Suppressor macrophage treated with lipopolysaccharide for 4 hours (primary cell): ENCODE results near the gene SEC14L3.
A peak's percentile ranks its signal among the peaks of the same experiment; 100 is the strongest.
"Not testable (repeated sequence)": the region's sequence is repeated elsewhere in the genome, so short reads cannot be mapped to it uniquely, and the experiment has no call there.

ENCODE experiments used
- DNase-seq: peaks from one replicate; pipeline ENCODE4 v3.0.0-alpha.2; 2020

The SEC14L3 gene

DNA sequence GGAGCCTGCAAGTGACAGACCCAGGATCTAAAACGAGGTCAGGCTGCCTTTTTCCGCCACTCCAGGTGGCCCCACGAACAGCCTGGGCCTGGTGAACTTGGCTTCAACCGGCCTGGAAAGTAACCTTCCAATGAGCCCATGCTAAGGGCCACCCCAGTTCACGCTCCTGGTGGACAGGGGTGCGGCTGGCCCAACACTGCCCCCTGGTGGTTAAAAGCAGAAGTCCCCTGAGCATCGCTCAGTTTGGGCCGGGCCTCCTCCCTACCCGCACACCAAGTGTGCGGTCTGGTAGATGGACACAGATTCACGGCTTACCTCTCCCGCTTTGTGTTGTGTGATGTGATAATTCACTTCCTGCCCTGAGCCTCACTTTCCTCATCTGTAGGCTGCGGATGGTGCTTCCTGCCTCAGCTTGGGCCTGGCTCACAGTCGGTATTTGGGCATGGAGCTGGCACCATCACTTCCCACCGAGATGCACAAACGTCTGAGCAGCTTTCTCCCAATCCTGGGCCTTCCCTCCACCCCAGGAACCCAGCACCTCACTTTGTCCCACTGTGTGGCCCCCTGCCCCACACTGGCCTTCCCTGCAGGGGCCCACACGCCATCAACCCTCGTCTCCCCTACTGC, 13.7 kb upstream of the SEC14L3 start:
- peak; percentile 73 for DNase-seq

DNA sequence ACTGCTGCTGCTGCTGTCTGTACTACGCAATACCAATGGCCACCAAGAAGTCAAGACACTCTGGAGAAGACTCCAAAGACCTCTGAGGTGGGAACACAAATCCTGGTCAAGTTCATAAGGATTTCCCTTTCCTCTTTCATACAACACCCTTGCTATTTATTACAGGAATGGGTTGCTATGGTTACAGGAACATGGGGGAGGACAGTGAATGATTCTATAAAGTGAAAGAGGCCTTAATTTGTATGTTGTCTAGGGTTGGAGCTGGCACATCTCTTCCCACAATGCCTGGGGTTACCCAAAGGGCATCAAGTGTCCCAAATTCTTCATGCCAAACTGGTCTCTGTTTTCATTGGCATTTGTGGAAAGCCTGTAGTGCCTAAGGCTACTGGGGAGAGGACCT, 11.4 kb upstream of the SEC14L3 start:
- no peak for DNase-seq

DNA sequence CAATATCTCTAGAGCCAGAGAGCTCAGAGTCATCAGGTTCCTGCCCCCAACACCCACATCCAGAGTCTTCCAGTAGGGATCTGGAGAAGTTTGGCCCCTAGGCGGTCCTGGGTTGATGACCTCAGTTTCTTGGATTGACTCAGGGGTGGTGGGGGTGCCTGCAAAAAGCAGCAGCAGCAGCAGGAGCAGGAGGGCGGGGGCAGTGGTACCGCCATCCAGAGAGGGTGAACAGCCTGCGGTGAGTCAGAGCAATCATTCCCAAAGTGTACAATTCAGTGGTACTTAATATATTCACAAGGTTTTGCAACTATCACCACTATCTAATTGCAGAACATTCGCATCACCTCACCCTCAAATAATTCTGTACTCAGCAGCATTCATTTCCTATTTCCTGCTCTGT, 9.9 kb upstream of the SEC14L3 start:
- no peak for DNase-seq

DNA sequence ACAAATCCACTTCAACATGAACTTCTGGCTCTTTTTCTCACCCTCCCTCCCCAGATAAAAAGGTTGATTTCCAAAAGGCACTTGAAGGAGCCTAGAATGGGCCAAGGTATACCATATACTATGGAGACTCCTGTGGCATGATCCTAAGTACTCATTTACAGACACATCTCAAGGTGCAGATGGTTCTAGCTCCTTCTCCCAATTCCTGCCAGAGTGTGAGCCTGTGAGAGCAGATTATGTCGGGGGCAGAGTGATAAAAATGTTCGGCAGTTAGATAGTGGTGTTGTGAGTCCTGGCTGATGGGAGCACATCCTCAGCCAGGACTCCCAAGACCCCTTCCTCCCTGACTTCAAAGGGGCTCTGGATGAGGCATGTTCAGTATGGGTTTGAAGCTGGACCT, 8.2 kb upstream of the SEC14L3 start:
- no peak for DNase-seq

DNA sequence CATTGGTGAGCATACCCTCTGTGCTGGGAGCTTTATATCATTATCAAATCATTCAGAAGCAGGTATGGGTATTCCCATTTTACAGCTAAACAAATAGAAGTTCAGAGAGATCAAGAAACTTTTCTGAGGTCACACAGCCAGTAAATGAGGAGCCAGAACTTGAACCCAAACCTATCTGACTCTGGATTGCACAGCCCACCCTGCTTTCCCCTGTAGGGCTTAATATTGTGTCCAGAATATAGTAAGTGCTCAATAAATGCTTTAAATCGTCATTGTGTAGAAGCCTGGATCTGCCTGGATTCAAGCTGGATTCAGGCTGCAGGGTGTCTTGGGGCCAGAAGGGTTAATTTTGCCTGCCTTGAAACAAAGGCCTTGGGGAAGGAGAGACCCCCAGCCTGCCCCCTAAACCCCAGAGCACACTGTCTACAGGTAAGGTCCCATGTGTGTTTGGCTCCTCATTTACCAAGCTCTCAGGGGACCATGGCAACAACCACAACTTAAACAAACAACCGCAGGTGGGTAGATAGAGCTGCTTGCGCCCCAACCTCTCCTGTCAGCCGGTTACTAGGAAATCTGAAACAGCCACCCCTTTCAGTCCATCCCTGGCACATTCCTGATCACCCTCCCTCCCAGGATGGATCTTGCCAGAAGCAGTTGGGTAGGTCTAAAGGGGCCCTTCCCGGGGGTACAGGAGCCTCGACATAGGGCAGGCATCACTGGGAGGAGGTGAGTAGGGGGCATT, 3.0 kb upstream of the SEC14L3 start:
- no peak for DNase-seq

DNA sequence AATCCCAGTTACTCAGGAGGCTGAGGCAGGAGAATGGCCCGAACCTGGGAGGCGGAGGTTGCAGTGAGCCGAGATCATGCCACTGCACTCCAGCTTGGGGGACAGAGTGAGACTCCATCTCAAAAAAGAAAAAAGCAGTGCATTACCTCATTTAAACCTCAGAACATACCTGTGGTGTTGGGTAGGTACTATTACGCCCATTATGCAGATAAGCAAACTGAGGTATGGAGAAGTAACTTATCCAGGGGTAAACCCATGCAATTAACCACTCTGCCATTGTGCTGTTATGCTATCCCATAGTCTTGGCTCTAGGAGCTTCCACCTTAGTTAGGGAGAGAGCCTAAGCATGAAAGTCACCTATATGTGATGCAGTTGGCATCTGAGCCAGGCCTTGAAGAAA, 2.3 kb upstream of the SEC14L3 start:
- no peak for DNase-seq

DNA sequence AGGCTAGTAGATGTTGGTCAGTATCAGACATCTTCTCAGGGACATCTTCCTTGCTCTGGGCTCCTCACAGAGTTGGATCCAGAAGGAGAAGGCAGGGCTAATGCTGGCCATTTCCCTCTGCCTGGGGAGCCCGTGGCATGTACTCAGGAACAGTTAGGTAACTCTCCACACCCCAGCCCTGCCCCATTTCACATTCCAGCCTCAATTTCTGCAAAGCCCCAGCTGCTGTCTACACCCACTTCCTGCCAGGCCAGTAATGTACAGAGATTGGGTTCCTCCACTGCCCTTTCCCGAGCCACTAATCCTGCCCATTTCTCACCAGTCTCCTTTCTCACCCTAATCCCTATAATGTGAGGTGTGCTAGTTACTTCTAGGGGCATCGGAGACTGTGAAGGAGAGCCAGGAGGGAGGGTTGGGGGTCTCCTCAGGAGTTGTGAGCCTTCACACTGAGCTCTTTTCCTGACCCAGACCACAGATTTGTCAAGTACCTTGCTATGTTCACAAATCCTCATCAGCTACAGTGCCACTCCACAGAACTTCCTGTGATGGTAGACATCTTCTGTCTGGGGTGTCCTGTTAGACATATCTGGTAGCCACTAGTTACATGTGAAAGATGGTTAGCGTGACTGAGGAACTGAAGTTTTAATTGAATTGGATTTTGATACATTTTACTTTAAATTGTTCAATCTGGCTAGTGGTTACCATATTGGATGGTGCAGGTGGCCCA, 1.3 kb upstream of the SEC14L3 start:
- DNase-seq, result no peak

DNA sequence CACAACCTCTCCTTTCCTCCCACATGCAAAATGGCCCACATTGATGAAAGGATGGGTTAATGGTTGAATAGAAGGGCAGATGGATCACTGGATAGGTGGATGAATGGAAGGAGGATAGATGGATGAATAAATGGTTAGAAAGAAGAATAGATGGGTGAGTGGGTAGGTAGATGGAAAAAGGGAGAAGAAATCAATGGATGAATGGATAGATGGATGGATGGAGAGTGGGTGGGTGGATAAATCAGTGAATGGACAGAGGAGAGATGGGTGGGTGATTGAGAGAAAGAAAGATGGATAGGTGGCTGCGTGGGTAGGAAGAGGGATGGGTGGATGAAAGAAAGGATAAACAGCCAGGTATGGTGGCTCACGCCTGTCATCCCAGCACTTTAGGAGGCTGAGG, 1.2 kb downstream of the SEC14L3 start:
- no peak for DNase-seq

DNA sequence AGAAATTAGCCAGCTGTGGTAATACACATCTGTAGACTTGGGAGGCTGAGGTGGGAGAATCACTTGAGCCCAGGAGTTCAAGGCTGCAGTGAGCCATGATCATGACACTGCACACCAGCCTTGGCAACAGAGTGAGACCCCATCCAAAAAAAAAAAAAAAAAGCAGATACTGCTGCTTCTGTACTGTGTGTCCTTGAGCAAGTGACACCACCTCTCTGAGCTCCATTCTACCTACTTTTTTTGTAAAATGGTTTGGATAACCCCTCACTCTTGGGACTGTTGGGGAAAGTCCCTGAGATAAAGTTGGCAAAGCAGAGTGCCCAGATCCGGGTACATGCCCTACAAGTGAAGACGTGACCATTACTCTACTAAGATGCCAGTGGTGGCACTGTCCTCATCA, 2.7 kb downstream of the SEC14L3 start:
- no peak for DNase-seq

DNA sequence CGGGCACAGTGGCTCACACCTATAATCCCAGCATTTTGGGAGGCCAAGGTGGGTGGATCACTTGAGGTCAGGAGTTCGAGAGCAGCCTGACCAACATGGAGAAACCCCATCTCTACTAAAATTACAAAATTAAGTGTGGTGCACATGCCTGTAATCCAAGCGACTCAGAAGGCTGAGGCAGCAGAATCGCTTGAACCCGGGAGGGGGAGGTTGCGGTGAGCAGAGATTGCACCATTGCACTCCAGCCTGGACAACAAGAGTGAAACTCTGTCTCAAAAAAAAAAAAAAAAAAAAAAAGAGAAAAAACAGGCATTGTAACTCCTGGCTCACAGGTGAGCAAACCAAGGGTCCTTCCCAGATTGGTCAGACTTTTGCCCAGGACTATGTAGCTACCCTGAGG, 11.3 kb downstream of the SEC14L3 start:
- DNase-seq, result not testable (repeated sequence)

DNA sequence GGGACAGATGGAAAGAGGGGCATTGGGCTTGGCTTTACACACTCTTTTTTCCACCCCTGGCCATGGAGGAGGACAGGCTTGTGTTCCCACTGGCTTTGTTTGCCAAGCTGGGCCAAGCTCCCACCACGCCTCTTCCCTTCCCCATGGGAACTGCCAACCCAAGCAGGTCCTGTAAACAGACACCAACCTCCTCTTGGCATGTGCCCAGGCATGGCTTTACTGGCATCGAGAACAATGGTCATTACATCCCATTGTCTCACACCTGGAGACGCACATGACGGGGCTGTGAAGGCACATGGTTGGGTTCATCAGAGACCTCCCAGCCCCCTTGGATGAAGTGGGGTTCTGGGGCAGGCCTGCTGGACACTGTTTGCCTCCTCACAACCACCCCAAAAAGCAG, 11.7 kb downstream of the SEC14L3 start:
- no peak for DNase-seq

DNA sequence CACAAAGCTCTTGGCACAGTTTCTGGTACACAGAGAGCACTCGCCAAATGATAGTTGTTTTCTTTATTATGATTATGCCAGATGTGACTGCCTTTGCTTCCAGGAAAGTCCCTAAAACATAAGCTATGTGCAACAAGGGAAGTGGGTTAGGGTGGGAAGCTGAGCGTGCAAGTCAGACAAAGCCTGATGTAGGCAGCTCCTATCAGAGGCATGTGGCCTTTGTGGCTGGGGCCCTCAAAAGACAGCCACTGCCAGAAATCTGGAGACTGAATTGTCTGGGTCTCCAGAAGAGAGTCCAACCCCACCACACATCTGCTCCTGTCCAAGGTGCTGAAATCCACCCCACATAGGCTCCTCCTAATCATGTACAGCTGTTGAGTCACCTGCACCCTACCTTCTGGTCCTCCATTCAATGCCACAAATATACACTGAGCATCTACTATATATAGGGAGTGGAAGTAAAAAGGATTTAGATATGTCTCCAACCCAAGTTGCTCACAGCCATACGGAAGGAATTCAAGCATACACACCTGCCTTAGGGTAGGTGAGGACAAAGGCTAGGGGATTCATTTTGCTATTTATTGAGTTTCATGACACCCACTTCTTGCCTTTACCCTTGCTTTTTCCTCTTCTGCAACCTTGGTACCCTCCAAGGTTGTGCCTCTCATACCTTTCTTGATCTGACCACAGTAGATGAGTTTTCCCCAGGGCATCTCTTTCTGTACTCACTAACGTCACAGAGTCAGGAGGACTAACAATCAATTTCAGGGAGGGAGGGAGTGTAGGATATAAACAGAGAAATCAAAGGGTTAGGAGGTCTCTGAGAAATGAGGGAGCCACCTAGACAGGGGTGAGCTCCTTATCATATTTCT, 12.4 kb downstream of the SEC14L3 start:
- DNase-seq, result peak; percentile 74

DNA sequence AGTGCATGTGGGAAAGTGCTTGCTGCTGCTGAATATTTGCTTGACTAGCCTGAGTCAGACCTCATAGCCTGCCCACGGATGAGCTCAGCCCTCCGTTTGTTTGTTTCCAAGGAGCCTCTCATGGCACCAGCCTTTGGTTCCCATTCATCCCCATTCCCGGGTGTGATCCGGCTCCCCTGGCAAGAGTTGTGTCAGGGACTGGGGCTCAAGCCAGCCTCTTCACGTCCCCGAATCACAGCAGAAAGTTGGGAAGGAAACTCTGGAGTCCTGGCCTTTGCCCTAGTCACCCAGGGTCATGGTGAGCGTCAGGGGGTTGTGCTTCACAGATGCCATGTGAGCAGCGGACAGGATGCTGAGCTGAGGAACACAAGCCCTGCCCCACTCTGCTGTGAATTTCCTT, 13.8 kb downstream of the SEC14L3 start:
- DNase-seq, result peak; percentile 55

DNA sequence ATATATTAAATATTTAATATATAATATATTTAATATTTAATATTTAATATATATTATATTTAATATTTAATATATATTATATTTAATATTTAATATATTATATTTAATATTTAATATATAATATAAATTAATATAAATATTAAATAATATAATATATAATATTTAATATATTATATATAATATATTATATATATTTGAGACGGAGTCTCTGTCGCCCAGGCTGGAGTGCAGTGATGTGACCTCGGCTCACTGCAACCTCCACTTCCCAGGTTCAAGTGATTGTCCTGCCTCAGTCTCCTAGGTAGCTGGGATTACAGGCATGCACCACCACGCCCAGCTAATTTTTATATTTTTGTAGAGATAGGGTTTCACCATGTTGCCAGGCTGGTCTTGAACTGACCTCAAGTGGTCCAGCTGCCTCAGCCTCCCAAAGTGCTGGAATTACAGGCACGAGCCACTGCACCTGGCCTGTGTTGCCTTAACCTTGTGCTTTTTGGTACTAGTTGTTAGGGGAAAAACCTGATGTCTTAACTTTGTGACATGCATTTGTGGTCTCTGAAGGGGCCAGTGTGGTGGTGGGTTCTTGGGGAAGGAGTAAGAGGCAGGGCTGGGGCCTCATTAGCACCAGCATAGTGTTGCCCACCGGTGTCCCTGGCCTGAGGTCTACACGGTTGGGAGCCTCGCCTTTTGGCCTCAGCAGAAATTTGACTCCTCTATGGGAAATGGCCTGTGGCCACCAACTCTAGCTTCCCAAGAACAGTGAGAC, 16.6 kb downstream of the SEC14L3 start:
- no peak for DNase-seq

DNA sequence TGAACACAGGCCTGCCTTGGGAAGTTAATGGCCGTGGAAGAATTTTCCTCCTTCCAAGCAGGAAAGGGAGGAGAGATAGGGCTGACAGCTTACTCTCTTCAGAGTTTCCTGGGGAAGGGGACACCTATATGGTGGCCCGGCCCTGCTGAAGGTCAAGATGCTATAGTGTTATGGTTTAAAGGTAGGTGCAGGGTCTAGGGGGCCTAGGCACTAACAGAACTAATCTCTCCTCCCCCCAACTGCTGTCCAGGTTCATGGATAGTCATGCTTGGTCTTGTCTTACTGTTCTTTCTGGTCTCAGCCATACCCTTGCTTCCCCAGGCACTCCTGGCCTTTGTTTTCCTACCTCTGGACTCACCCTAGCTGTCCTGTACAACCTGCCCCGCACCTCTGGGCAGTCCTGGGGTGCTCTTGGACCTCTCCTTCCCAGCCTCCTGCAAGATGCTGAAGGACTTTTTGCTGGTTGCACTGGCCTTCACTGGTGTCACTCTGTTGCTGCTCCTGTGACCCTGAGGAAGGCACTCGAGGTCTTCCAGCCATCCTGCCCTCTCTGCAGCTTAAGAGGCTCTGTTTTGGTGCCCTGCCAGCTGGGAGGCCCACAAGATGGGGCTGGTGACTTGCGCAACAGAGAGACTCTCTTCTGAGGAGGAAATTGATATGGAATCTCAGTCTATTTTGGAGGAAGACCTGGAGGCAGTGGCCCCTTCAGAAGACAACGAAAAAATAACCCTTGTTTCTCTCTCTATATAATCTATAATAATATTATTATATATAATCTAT, 17.9 kb downstream of the SEC14L3 start:
- peak; percentile 7 for DNase-seq

DNA sequence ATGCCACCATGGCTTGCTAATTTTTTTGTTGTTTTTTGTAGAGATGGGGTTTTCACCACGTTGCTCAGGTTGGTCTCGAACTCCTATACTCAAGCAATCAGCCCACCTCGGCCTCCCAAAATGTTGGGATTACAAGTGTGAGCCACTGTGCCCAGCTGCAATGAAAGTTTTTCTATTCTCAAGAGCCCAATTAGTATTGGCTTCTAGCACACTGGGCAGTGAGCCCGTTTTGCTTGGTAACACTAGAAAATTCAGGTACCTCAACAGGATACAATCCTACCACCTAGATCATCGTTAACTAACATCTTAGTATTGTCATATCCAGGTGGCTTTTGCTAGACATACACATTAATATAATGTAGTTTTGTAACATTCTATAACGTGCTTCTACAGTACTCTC, 19.0 kb downstream of the SEC14L3 start:
- no peak for DNase-seq

DNA sequence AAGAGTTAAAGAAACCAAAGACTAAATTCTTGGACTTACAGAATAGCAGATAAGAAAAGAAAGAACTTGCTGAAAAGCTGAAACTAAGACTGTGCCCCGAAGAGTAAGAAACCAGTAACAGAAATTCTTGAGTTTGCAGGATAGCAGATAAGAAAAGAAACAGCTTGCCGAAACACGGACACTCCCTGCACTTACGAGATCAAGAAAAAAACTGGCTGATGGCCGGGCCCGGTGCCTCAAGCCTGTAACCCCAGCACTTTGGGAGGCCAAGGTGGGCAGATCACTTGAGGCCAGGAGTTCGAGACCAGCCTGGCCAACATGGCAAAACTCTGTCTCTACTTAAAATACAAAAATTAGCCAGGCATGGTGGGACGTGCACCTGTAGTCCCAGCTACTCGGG, 20.3 kb downstream of the SEC14L3 start:
- DNase-seq, result not testable (repeated sequence)

DNA sequence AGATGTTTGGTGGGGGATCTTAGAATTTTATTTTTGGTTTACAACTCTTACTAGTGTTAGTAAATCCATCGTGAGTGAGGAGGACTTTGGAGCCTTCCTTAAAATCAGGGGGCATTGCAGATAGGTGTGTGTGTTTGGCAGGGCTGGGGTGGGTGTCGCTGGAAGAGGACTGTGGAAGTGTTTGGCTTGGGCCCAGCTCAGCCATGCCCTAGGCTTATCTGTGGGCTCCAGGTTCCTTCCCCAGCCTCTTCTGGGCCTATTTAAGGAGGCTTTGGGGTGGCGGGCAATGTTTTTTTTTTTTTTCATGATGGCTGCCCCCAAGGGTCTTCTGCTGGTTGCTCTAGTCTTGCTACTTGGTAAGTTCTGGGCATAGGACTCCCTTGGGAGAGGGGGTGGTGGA, 24.2 kb downstream of the SEC14L3 start:
- no peak for DNase-seq

DNA sequence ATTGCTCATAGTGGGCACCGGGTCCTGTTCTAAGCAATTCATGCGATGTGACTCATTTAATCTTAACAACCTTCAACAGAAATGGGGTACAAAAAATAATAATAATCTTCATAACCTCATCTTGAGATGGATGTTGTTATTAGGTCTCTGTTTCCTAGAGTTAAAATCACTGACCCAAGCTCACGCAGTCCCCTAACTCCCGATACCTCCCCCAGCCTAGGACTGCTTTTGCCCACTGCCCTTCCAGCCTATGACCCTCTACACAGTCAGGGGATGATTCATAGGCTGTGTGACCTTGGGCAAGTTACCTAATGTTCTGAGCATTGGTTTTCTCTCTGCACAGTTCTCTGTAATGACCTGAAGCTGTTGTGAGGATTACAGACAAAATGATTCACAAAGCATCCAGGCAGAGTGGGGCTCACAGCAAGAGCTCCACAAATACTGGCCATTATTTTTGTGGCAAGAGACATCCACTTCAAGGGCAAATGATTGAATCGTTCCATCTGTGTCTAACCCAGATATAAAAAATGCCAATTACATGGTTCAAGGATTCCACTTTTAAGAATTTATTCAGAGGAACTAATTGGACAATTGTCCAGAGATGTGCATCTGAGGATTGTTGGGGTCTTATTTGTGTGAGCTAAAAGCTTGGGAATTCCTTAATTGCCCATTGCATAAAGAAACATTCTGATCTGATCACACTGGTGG, 26.2 kb downstream of the SEC14L3 start:
- DNase-seq, result peak; percentile 22

DNA sequence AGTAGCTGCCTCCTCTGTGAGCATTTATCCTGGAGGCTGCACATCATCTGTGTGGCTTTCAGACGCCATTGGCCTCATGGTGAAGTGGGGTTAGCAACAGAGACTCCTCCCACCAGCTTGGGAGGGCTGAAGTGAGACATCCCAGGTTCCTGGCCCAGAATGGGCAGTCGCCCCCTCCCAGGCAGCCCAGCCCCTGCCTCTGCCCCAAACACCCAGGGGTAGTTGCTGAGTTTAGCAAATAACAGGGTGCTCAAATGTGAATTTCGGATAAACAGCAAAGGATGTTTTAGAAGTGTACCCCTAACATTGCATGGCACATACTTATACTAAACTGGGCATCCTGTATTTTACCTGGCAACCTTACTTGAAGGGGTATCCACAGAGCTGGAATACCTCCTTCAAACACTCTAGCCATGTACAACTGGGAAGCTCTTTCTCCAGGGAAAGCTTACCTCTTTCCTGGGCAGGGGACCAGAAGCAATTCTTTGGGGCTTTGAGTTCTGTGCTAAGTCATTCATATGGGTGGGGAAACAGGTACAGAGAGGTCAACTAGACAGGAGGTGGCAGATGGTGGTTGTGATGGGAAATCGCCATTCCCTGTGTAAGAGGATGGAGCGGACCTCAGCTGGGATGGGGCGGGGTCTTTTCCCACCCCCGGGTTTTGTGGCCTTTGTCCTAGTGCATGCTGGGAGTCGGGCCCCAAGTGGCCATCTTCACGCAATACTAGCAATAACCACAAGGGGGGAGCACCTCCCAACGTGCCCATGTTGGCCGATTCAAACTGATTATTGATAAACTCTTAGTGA, 27.0 kb downstream of the SEC14L3 start:
- peak; percentile 66 for DNase-seq
